Stimulated activated CD8-positive, alpha-beta memory T cell treated with anti-CD3 and anti-CD28 coated beads, Interleukin-2, amount 100 ng/mL, for 48 hours (primary cell): ENCODE measurements around the gene HMCES.

Experiments
- DNase-seq, 2 donors: peaks; one replicate each; pipeline ENCODE4 v3.0.0-alpha.2; 2020; ENCODE audit warnings: low read depth in 2 of 2

Gene HMCES

GRCh38 chr3:129304146-129304961, 25.7 kb downstream of the HMCES start:
- no peak for DNase-seq

GRCh38 chr3:129304962-129305222, 26.2 kb downstream of the HMCES start:
- no peak for DNase-seq

- DNase-seq: no peak
These were observed 27.0 kb downstream of the HMCES start for GRCh38 chr3:129305592-129306091.

GRCh38 chr3:129308636-129309035, 30.0 kb downstream of the HMCES start:
- no peak for DNase-seq

GRCh38 chr3:129310111-129311011, 31.7 kb downstream of the HMCES start:
- no peak for DNase-seq

- DNase-seq: no peak
These were observed 32.6 kb downstream of the HMCES start for GRCh38 chr3:129311054-129311902.

- no peak for DNase-seq
These were observed 33.5 kb downstream of the HMCES start for GRCh38 chr3:129312021-129312639.

- DNase-seq: no peak
These were observed 34.2 kb downstream of the HMCES start for GRCh38 chr3:129312671-129313414.

GRCh38 chr3:129313415-129313664, 34.7 kb downstream of the HMCES start:
- no peak for DNase-seq

- DNase-seq: no peak
These were observed 35.2 kb downstream of the HMCES start for GRCh38 chr3:129313665-129314385.

GRCh38 chr3:129314386-129315222, 35.9 kb downstream of the HMCES start:
- DNase-seq: peak; percentile 53

- no peak for DNase-seq
These were observed 36.7 kb downstream of the HMCES start for GRCh38 chr3:129315223-129315997.

GRCh38 chr3:129315998-129316247, 37.3 kb downstream of the HMCES start:
- no peak for DNase-seq

- DNase-seq: peak; percentile 71 to 86
These were observed 37.8 kb downstream of the HMCES start for GRCh38 chr3:129316248-129317013.

GRCh38 chr3:129317014-129317771, 38.5 kb downstream of the HMCES start:
- DNase-seq: no peak

GRCh38 chr3:129317848-129318247, 39.2 kb downstream of the HMCES start:
- no peak for DNase-seq

GRCh38 chr3:129318921-129319320, 40.3 kb downstream of the HMCES start:
- DNase-seq: no peak
